Mesothelial cell of epicardium (in vitro differentiated cells): ENCODE data around the gene IPP. TPM values are rescaled to one million over a fixed set of nuclear protein-coding genes. Genes with fewer than 3 reads are reported as not detected.
"Not testable (repeated sequence)": the region's sequence is repeated elsewhere in the genome, so short reads cannot be mapped to it uniquely, and the experiment has no call there.

Experiments used
- DNase-seq, 2 experiments: peaks; one replicate each; pipeline ENCODE4 v3.0.0; 2021; ENCODE audit warnings: low spot score in 2 of 2; ENCODE audit not compliant: unreplicated experiment in 2 of 2
- H3K27ac Mint-ChIP-seq: 2 replicates; pipeline ENCODE4 v1.8.0; 2021; ENCODE audit warnings: mixed read lengths
- H3K27me3 Mint-ChIP-seq: 2 replicates; pipeline ENCODE4 v1.8.0; 2021; ENCODE audit warnings: low read depth, mixed read lengths
- H3K36me3 Mint-ChIP-seq: 2 replicates; pipeline ENCODE4 v1.8.0; 2021; ENCODE audit warnings: mixed read lengths
- H3K4me1 Mint-ChIP-seq: 2 replicates; pipeline ENCODE4 v1.8.0; 2021; ENCODE audit warnings: mixed read lengths
- H3K4me3 Mint-ChIP-seq: 2 replicates; pipeline ENCODE4 v1.8.0; 2021; ENCODE audit warnings: mild to moderate bottlenecking, moderate library complexity, mixed read lengths
- H3K9me3 Mint-ChIP-seq: 2 replicates; pipeline ENCODE4 v1.8.0; 2021; ENCODE audit warnings: mixed read lengths
- CTCF ChIP-seq: fragments of 200-600 bp; sonication (generic); IDR thresholded peaks from one replicate; pipeline ENCODE4 v1.5.0; 2021; ENCODE audit warnings: antibody characterized with exemption; ENCODE audit not compliant: unreplicated experiment
- total RNA-seq: library from RNA; stranded (reverse); gene quantifications from 3 replicates; pipeline ENCODE4 v1.2.1, GENCODE V29; 2021

Gene IPP
- total RNA-seq, 1 donor from 2014 or later = 20.6 TPM

GRCh38 chr1:45677751-45678245 is 72.7 kb downstream of the IPP start:
- no peaks in the 10 kb centered on the region for H3K27me3 Mint-ChIP-seq
- H3K27ac Mint-ChIP-seq = no peak overlapping the region
- no peak for TF ChIP-seq CTCF
- no peak overlapping the region for H3K4me3 Mint-ChIP-seq
- DNase-seq = no peak
- H3K9me3 Mint-ChIP-seq = no peaks in the 10 kb centered on the region
- peaks cover 1% of the 10 kb centered on the region for H3K36me3 Mint-ChIP-seq
- peaks cover 31% of the 10 kb centered on the region for H3K4me1 Mint-ChIP-seq

DNA sequence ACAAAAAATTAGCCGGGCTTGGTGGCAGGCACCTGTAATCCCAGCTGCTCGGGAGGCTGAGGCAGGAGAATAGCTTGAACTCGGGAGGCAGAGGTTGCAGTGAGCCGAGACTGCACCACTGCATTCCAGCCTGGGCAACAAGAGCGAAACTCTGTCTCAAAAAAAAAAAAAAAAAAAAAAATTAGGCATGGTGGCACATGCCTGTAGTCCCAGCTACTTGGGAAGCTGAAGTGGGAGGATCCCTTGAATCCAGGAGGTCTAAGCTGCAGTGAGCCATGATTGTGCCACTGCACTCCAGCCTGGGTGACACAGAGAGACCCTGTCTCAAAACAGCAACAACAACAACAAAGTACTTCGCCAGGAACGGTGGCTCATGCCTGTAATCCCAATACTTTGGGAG is 73.9 kb downstream of the IPP start:
- H3K27me3 Mint-ChIP-seq, H3K9me3 Mint-ChIP-seq, H3K27ac Mint-ChIP-seq, DNase-seq, H3K36me3 Mint-ChIP-seq, H3K4me3 Mint-ChIP-seq: not testable (repeated sequence)
- H3K4me1 Mint-ChIP-seq = peaks cover 22% of the 10 kb centered on the region

GRCh38 chr1:45674478-45674877 is 76.0 kb downstream of the IPP start:
- H3K27ac Mint-ChIP-seq = no peak overlapping the region

DNA sequence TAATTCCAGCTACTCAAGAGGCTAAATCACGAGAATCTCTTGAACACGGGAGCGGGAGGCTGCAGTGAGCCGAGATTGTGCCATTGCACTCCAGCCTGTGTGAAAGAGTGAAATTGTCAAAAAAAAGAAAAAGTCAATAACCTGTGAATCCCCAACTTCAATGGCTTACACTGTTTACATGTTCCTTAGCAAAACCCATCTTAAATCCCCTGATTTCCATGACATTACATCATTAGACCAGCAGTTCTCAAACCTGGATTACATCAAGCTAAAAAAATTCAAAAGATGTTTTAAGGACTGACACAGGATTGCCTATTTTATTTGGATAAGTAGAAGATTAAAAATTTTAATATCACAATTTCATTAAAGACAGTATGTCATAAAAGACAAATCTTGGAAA is 76.5 kb downstream of the IPP start:
- no peak for DNase-seq
- Mint-ChIP-seq H3K27me3 (no peaks in the 10 kb centered on the region), H3K9me3 (no peaks in the 10 kb centered on the region), H3K4me3 (no peak overlapping the region), H3K36me3 (peaks cover 1% of the 10 kb centered on the region), H3K27ac (peak overlapping the region; percentile 34), H3K4me1 (peaks cover 16% of the 10 kb centered on the region)
- no peak for TF ChIP-seq CTCF

More at GRCh38 chr1:45674478-45674877, 76.0 kb downstream of the IPP start:
- Mint-ChIP-seq H3K27me3 (no peaks in the 10 kb centered on the region), H3K36me3 (peaks cover 1% of the 10 kb centered on the region), H3K4me3 (no peak overlapping the region), H3K4me1 (peaks cover 19% of the 10 kb centered on the region), H3K9me3 (no peaks in the 10 kb centered on the region)
- no peak for TF ChIP-seq CTCF
- no peak for DNase-seq

DNA sequence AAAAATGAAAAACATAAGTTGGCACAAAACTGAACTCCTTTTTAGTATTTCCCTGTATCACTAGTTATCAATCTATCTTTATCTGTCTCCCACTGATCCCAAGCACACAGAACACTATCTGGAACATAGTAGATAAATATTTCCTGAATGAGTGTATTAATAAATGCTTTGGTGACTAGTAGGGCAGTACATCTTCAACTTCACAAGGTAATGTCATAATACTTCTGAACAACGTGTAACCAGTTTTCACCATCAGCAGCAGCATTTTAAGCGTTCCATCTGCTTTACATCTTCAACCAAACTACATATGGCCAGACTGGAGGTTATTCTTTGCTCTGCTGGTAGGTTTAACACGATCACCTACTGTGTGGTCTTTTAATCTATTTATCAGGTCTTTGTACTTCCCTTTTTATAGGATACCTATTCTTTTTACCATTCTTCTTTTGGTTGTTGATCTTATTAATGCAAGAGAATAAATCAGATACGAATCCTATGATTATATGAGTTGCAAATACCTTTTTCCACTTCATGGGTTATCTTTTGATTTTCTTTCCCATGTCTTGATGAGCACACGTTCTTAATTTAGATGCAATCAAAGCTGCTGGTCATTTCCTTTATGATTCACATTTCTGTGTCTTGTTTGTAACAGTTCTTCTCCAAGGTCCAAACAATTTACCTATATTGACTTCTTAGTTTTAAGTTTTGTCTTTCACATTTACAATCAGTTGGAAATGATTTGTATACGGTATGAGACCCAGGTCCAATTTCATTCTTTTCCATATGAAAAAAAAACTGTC is 80.4 kb downstream of the IPP start:
- no peaks in the 10 kb centered on the region for H3K27me3 Mint-ChIP-seq
- H3K27ac Mint-ChIP-seq = peak overlapping the region; percentile 15
- no peak for TF ChIP-seq CTCF
- H3K36me3 Mint-ChIP-seq = peaks cover 5% of the 10 kb centered on the region
- DNase-seq = no peak
- H3K4me3 Mint-ChIP-seq = no peak overlapping the region
- peaks cover 7% of the 10 kb centered on the region for H3K4me1 Mint-ChIP-seq
- no peaks in the 10 kb centered on the region for H3K9me3 Mint-ChIP-seq

DNA sequence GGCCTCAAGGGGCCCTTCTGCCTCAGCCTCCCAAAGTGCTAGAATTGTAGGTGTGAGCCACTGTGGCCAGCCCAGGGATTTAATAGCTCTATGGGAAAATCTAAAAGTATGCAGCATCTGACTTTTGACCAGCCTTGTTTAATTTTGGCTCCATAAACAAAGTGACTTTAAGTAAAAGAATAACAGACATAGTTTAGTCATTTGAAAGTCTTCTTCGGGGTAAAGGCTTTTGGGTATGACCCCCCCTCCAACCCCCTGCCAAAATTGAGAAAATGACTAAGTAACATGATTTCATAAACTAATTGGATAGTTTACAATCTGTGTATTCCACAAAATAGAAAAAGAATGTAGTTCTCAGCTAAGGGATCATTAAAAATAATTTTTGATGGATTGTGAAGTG is 81.1 kb downstream of the IPP start:
- TF ChIP-seq CTCF = no peak
- no peak for DNase-seq
- H3K27me3 Mint-ChIP-seq = no peaks in the 10 kb centered on the region
- peaks cover 4% of the 10 kb centered on the region for H3K36me3 Mint-ChIP-seq
- no peak overlapping the region for H3K27ac Mint-ChIP-seq
- H3K4me1 Mint-ChIP-seq = peaks cover 7% of the 10 kb centered on the region
- no peak overlapping the region for H3K4me3 Mint-ChIP-seq
- no peaks in the 10 kb centered on the region for H3K9me3 Mint-ChIP-seq
